Caco-2 (cell line): ENCODE measurements around the gene MED13L. TPM values are rescaled to one million over a fixed set of nuclear protein-coding genes. Genes with fewer than 3 reads are reported as not detected.

ENCODE experiments used
- BruUV-seq: library from RNA; stranded (reverse); fragments of 400-500 nt; replicated peaks from 2 replicates; lab custom pipeline; 2021; lab: Mats Ljungman, UMichigan
- CTCF ChIA-PET: fragments of 300-600 bp; sonication (Branson Sonifier 250); formaldehyde crosslinking; loops from one replicate; lab custom pipeline; 2022; ENCODE audit warnings: antibody characterized with exemption; lab: Charles Lee
- POLR2A ChIA-PET: fragments of 300-600 bp; sonication (Branson Sonifier 250); formaldehyde crosslinking; loops from one replicate; lab custom pipeline; 2022; ENCODE audit warnings: antibody characterized with exemption; lab: Charles Lee
- DNase-seq, 2 experiments: peaks; one replicate each; pipeline versions ENCODE4 v3.0.0 to v3.0.0-alpha.2; 2020 to 2022
- H3K27me3 ChIP-seq: replicated peaks from 2 replicates; pipeline ENCODE4 v1.6.0; 2011; ENCODE audit warnings: low read length; ENCODE audit not compliant: control insufficient read depth, insufficient read depth
- H3K36me3 ChIP-seq: 2 replicates; pipeline ENCODE4 v1.5.1; 2011; ENCODE audit warnings: low read length; ENCODE audit not compliant: control insufficient read depth, insufficient read depth
- H3K4me1 ChIP-seq: fragments of 250-450 bp; sonication (Bioruptor Pico); 2 replicates; pipeline ENCODE4 v1.5.1; 2020; ENCODE audit warnings: mild to moderate bottlenecking
- H3K4me3 ChIP-seq: 2 replicates; pipeline ENCODE4 v1.5.1; 2011; ENCODE audit warnings: low read depth, mild to moderate bottlenecking, control low read depth, low read length
- H3K9me3 ChIP-seq: fragments of 250-450 bp; sonication (Bioruptor Pico); 2 replicates; pipeline ENCODE4 v1.5.1; 2020; ENCODE audit warnings: mild to moderate bottlenecking, moderate library complexity
- H3K27ac Mint-ChIP-seq: one replicate; pipeline ENCODE4 v1.8.0; 2022; ENCODE audit warnings: mixed read lengths; ENCODE audit not compliant: unreplicated experiment
- H3K27me3 Mint-ChIP-seq: one replicate; pipeline ENCODE4 v1.8.0; 2022; ENCODE audit warnings: mixed read lengths; ENCODE audit not compliant: insufficient read depth, unreplicated experiment
- H3K36me3 Mint-ChIP-seq: one replicate; pipeline ENCODE4 v1.8.0; 2022; ENCODE audit warnings: mild to moderate bottlenecking, mixed read lengths; ENCODE audit not compliant: insufficient read depth, unreplicated experiment
- H3K4me1 Mint-ChIP-seq: one replicate; pipeline ENCODE4 v1.8.0; 2022; ENCODE audit warnings: low read depth, mixed read lengths; ENCODE audit not compliant: unreplicated experiment
- H3K4me3 Mint-ChIP-seq: one replicate; pipeline ENCODE4 v1.8.0; 2022; ENCODE audit warnings: mild to moderate bottlenecking, moderate library complexity, mixed read lengths; ENCODE audit not compliant: unreplicated experiment
- H3K9me3 Mint-ChIP-seq: one replicate; pipeline ENCODE4 v1.8.0; 2022; ENCODE audit warnings: mixed read lengths; ENCODE audit not compliant: unreplicated experiment
- intact Hi-C: fragments of 100-400 bp; cut with micrococcal nuclease; formaldehyde crosslinking; loops from one replicate; pipeline ENCODE4 v1.10.0; 2022; ENCODE audit not compliant: unreplicated experiment
- total RNA-seq: library from RNA; stranded (reverse); gene quantifications from 2 replicates; pipeline ENCODE4 v1.2.3, GENCODE V29; 2022
- TF ChIP-seq, protein P1 (sequence below), 2 experiments: fragments of 200-600 bp in 1 of 2; IDR thresholded peaks; 1 replicate in 1 of 2; 2 replicates in 1 of 2; pipeline versions ENCODE4 v1.5.1 to v1.8.0; 2011 to 2022; ENCODE audit warnings: antibody characterized with exemption in 1 of 2, control low read depth in 1 of 2, inconsistent platforms in 1 of 2, low read depth in 1 of 2, low read length in 1 of 2, mild to moderate bottlenecking in 1 of 2, moderate library complexity in 1 of 2; ENCODE audit not compliant: insufficient read depth in 1 of 2, severe bottlenecking in 1 of 2, unreplicated experiment in 1 of 2

Gene MED13L
- total RNA-seq, 1 experiment from 2014 or later: 160 TPM

DNA sequence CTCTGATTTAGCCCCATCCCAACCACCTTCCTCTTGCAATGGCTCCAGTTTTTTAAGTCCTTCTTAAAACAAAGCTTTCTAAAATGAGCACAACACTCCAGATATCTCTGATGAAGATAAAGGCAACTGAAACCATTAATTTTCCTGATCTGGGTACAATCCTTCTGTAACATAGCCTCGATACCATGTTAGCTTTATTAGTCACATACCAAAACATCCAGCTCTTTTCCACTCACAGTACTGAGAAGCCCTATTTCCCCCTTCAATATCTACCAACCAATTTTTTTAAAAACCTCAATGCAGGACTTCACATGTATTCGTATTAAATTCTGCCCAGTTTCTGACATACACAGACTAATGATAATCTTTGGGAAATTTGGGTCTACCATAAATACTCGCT, 105.9 kb downstream of the MED13L start:
- no peak for DNase-seq
- H3K4me1 ChIP-seq: no peaks in the 10 kb centered on the region
- Mint-ChIP-seq H3K4me1 (peaks cover 29% of the 10 kb centered on the region), H3K27me3 (no peaks in the 10 kb centered on the region), H3K27ac (no peak overlapping the region), H3K4me3 (no peak overlapping the region), H3K36me3 (peaks cover 22% of the 10 kb centered on the region), H3K9me3 (no peaks in the 10 kb centered on the region)
- ChIA-PET CTCF (no interaction called here), POLR2A (no interaction called here)
- TSS peak; percentile 5 for BruUV-seq
- no peaks in the 10 kb centered on the region for H3K36me3 ChIP-seq
- TF ChIP-seq, protein P1, sequence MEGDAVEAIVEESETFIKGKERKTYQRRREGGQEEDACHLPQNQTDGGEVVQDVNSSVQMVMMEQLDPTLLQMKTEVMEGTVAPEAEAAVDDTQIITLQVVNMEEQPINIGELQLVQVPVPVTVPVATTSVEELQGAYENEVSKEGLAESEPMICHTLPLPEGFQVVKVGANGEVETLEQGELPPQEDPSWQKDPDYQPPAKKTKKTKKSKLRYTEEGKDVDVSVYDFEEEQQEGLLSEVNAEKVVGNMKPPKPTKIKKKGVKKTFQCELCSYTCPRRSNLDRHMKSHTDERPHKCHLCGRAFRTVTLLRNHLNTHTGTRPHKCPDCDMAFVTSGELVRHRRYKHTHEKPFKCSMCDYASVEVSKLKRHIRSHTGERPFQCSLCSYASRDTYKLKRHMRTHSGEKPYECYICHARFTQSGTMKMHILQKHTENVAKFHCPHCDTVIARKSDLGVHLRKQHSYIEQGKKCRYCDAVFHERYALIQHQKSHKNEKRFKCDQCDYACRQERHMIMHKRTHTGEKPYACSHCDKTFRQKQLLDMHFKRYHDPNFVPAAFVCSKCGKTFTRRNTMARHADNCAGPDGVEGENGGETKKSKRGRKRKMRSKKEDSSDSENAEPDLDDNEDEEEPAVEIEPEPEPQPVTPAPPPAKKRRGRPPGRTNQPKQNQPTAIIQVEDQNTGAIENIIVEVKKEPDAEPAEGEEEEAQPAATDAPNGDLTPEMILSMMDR (IDR thresholded peaks at IDR 0.05; ENCODE audit: insufficient read depth in 1 of 2, low read depth in 1 of 2, low read length in 1 of 2, severe bottlenecking in 1 of 2, unreplicated experiment in 1 of 2): no peak
- no peaks in the 10 kb centered on the region for H3K27me3 ChIP-seq
- no peak overlapping the region for H3K4me3 ChIP-seq
- H3K9me3 ChIP-seq: no peaks in the 10 kb centered on the region
- intact Hi-C loops: no loop called here

DNA sequence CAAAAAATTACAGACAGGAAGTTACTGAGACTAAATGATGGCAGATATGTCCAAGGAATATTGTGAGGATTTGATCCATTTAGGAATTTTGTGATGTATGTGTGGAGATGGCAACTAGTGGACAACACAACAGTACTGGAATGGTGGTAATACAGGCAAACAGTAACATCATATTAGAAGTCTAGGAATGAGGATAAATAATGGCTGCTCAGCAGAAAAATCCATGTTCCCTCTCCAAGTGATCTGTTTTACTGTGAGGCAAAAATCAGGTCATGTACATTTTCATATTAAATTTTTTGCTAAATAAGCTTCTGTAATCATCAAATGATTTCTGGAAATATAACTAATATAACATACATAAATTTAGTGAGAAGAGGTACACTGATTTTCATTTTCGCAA, 108.4 kb downstream of the MED13L start:
- Histone ChIP-seq H3K9me3 (no peaks in the 10 kb centered on the region), H3K4me3 (no peak overlapping the region), H3K36me3 (no peaks in the 10 kb centered on the region), H3K27me3 (no peaks in the 10 kb centered on the region), H3K4me1 (peaks cover 8% of the 10 kb centered on the region; the same call in 1 of the 2 replicates)
- Mint-ChIP-seq H3K36me3 (peaks cover 25% of the 10 kb centered on the region), H3K4me1 (peaks cover 24% of the 10 kb centered on the region), H3K9me3 (no peaks in the 10 kb centered on the region), H3K27ac (no peak overlapping the region), H3K27me3 (no peaks in the 10 kb centered on the region), H3K4me3 (no peak overlapping the region)
- ChIA-PET POLR2A (no interaction called here), CTCF (no interaction called here)
- intact Hi-C loops: no loop called here
- BruUV-seq: no TSS peak
- TF ChIP-seq, protein P1 (IDR thresholded peaks at IDR 0.05; ENCODE audit: insufficient read depth in 1 of 2, low read depth in 1 of 2, low read length in 1 of 2, severe bottlenecking in 1 of 2, unreplicated experiment in 1 of 2): no peak
- no peak for DNase-seq

DNA sequence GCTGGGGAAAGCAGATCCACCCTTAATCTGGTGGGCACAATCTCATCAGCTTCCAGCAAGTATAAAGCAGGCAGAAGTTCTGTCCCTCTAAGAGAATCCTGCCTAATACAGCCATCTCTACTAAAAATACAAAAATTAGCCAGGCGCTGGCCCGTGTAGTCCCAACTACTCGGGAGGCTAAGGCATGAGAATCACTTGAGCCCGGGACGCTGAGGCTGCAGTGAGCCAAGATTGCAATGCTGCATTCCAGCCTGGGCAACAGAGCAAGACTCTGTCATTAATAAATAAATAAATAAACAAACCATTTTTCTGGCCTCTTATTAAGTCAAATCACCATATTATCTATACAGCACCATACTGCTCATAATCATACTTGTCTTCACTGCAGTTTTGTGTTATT, 111.2 kb downstream of the MED13L start:
- H3K4me1 Mint-ChIP-seq: peaks cover 21% of the 10 kb centered on the region
- ChIA-PET POLR2A (no interaction called here), CTCF (no interaction called here)
- H3K36me3 Mint-ChIP-seq: peaks cover 18% of the 10 kb centered on the region
- H3K9me3 ChIP-seq: no peaks in the 10 kb centered on the region
- no peak overlapping the region for H3K27ac Mint-ChIP-seq
- H3K36me3 ChIP-seq: no peaks in the 10 kb centered on the region
- H3K27me3 Mint-ChIP-seq: no peaks in the 10 kb centered on the region
- no TSS peak for BruUV-seq
- no peaks in the 10 kb centered on the region for H3K9me3 Mint-ChIP-seq
- DNase-seq: no peak
- H3K4me3 Mint-ChIP-seq: no peak overlapping the region
- no peaks in the 10 kb centered on the region for H3K27me3 ChIP-seq
- intact Hi-C loops: no loop called here
- H3K4me3 ChIP-seq: no peak overlapping the region
- TF ChIP-seq, protein P1 (IDR thresholded peaks at IDR 0.05; ENCODE audit: insufficient read depth in 1 of 2, low read depth in 1 of 2, low read length in 1 of 2, severe bottlenecking in 1 of 2, unreplicated experiment in 1 of 2): no peak
- H3K4me1 ChIP-seq: peaks cover 17% of the 10 kb centered on the region; the same call in 1 of the 2 replicates
